ENCODE results near the gene TCHP.
"Not testable (repeated sequence)": the region's sequence is repeated elsewhere in the genome, so short reads cannot be mapped to it uniquely, and the experiment has no call there.

TCHP gene

DNA sequence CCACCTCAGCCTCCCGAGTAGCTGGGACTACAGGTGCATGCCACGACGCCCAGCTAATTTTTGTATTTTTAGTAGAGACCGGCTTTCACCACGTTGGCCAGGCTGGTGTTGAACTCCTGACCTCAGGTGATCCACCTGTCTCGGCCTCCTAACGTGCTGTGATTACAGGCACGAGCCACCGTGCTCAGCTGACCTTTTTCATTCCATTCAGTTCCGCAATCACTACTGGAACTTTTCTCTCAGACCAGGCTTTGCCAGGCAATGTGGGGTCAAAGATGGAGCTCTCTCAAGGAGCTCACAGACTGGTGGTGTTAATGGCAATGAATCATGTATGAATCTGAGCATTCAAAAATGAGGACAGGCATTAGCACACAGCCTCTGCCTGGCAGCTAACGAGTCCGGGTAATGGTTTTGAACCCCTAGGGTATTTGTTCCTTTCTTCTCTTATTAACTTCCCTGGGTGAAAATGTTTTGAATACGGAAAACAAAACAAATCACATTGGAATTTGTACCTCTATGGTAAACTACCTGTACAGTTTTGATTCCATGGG is 9.4 kb upstream of the TCHP start:
- no peak for TF ChIP-seq EZH2phosphoT487 (conservative IDR thresholded peaks at IDR 0.05; ENCODE audit: low read length)
- TF ChIP-seq, protein P1, sequence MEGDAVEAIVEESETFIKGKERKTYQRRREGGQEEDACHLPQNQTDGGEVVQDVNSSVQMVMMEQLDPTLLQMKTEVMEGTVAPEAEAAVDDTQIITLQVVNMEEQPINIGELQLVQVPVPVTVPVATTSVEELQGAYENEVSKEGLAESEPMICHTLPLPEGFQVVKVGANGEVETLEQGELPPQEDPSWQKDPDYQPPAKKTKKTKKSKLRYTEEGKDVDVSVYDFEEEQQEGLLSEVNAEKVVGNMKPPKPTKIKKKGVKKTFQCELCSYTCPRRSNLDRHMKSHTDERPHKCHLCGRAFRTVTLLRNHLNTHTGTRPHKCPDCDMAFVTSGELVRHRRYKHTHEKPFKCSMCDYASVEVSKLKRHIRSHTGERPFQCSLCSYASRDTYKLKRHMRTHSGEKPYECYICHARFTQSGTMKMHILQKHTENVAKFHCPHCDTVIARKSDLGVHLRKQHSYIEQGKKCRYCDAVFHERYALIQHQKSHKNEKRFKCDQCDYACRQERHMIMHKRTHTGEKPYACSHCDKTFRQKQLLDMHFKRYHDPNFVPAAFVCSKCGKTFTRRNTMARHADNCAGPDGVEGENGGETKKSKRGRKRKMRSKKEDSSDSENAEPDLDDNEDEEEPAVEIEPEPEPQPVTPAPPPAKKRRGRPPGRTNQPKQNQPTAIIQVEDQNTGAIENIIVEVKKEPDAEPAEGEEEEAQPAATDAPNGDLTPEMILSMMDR (IDR thresholded peaks at IDR 0.05; ENCODE audit: insufficient read depth, low read length, poor library complexity, severe bottlenecking), result no peak
- Histone ChIP-seq H2AFZ (ENCODE audit: low read depth, low read length, severe bottlenecking) (no peak overlapping the region), H3K79me2 (ENCODE audit: insufficient read depth, low read length) (no peaks in the 10 kb centered on the region), H3K4me3 (ENCODE audit: insufficient read depth, low read length, poor library complexity, severe bottlenecking) (no peak overlapping the region), H3K9me2 (replicated peaks; ENCODE audit: insufficient read depth, low read length) (no peaks in the 10 kb centered on the region), H3K9me3 (ENCODE audit: insufficient read depth, low read length) (no peaks in the 10 kb centered on the region), H3K27me3 (ENCODE audit: low read length) (no peaks in the 10 kb centered on the region), H3K9ac (ENCODE audit: low read length) (no peak overlapping the region), H3K27ac (ENCODE audit: low read depth, low read length) (no peak overlapping the region), H4K20me1 (ENCODE audit: low read depth, low read length) (no peaks in the 10 kb centered on the region), H3K36me3 (ENCODE audit: low read length) (no peaks in the 10 kb centered on the region), H3K4me2 (ENCODE audit: low read depth, low read length, poor library complexity, severe bottlenecking) (no peak overlapping the region), H3F3A (ENCODE audit: insufficient read depth) (no peaks in the 10 kb centered on the region)

DNA sequence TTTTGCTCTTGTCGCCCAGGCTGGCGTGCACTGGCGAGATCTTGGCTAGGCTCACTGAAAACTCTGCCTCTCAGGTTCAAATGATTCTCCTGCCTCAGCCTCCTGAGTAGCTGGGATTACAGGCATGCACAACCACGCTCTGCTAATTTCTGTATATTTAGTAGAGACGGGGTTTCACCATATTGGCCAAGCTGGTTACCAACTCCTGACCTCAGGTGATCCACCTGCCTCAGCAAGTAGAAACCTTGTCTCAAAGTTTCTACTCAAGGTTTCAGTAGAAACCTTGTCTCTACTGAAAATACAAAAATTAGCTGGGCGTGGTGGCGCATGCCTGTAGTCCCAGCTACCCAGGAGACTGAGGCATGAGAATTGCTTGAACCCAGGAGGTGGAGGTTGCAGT is 8.3 kb upstream of the TCHP start:
- H3F3A ChIP-seq (ENCODE audit: insufficient read depth); H4K20me1 ChIP-seq (ENCODE audit: low read depth, low read length); H3K4me3 ChIP-seq (ENCODE audit: insufficient read depth, low read length, poor library complexity, severe bottlenecking); H3K9me2 ChIP-seq (replicated peaks; ENCODE audit: insufficient read depth, low read length); H3K9me3 ChIP-seq (ENCODE audit: insufficient read depth, low read length); H3K79me2 ChIP-seq (ENCODE audit: insufficient read depth, low read length); H3K4me2 ChIP-seq (ENCODE audit: low read depth, low read length, poor library complexity, severe bottlenecking); H3K27ac ChIP-seq (ENCODE audit: low read depth, low read length); H3K27me3 ChIP-seq (ENCODE audit: low read length); H2AFZ ChIP-seq (ENCODE audit: low read depth, low read length, severe bottlenecking); H3K9ac ChIP-seq (ENCODE audit: low read length); H3K36me3 ChIP-seq (ENCODE audit: low read length): not testable (repeated sequence)

DNA sequence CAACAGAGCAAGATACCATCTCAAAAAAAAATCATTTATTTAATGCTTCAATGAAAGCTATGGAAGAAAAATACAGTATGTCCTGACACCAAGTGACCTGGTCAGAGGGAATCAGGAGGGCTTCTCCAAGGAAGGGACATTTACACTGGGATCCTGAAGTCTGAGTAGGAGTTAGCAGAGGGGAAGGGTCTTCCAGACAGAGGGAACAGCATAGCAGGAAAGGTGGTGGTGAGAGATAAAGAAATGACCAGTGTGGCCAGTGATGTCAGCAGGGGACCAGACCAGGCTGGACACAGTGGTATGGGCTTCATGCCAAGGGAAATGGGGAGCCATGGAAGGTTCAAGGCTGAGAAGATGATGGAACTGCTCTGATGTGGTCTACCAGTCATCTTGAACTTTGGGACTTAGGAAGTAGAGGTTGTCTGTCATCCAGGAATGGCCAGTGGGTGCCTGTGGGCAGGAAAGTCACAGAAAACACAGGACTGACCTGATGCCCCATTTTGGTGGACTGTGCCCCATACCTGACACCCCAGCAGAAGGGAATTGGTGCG is 7.8 kb upstream of the TCHP start:
- Histone ChIP-seq H3K4me2 (ENCODE audit: low read depth, low read length, poor library complexity, severe bottlenecking) (no peak overlapping the region), H3K36me3 (ENCODE audit: low read length) (no peaks in the 10 kb centered on the region), H3F3A (ENCODE audit: insufficient read depth) (no peaks in the 10 kb centered on the region), H4K20me1 (ENCODE audit: low read depth, low read length) (no peaks in the 10 kb centered on the region), H3K27ac (ENCODE audit: low read depth, low read length) (no peak overlapping the region), H2AFZ (ENCODE audit: low read depth, low read length, severe bottlenecking) (no peak overlapping the region), H3K9me3 (ENCODE audit: insufficient read depth, low read length) (no peaks in the 10 kb centered on the region), H3K9me2 (replicated peaks; ENCODE audit: insufficient read depth, low read length) (no peaks in the 10 kb centered on the region), H3K79me2 (ENCODE audit: insufficient read depth, low read length) (no peaks in the 10 kb centered on the region), H3K4me3 (ENCODE audit: insufficient read depth, low read length, poor library complexity, severe bottlenecking) (no peak overlapping the region), H3K27me3 (ENCODE audit: low read length) (no peaks in the 10 kb centered on the region), H3K9ac (ENCODE audit: low read length) (no peak overlapping the region)
- no peak for TF ChIP-seq EZH2phosphoT487 (conservative IDR thresholded peaks at IDR 0.05; ENCODE audit: low read length)
- TF ChIP-seq, protein P1 (IDR thresholded peaks at IDR 0.05; ENCODE audit: insufficient read depth, low read length, poor library complexity, severe bottlenecking), result no peak

DNA sequence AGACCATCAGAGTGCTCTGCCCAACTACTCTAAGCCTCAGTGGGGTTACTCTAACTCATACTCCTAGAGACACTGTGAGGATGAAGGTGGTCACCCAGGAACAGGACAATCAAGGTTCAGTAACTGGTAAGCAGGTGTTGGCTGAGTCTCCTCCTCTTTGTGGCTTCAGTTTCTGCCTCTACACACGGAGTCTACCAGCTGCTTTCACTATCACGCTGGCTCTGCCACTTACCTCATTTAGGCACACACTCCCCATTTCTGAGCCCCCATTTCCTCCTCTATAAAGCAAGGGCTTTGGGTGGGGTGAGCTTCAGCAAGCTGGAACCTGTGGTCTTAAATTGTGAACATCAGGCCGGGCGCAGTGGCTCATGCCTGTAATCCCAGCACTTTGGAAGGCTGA is 7.3 kb upstream of the TCHP start:
- H3K27me3 ChIP-seq (ENCODE audit: low read length), result no peaks in the 10 kb centered on the region
- H3K9me2 ChIP-seq (replicated peaks; ENCODE audit: insufficient read depth, low read length), result no peaks in the 10 kb centered on the region
- no peak overlapping the region for H3K4me2 ChIP-seq (ENCODE audit: low read depth, low read length, poor library complexity, severe bottlenecking)
- no peak overlapping the region for H3K4me3 ChIP-seq (ENCODE audit: insufficient read depth, low read length, poor library complexity, severe bottlenecking)
- TF ChIP-seq, protein P1 (IDR thresholded peaks at IDR 0.05; ENCODE audit: insufficient read depth, low read length, poor library complexity, severe bottlenecking), result no peak
- TF ChIP-seq EZH2phosphoT487 (conservative IDR thresholded peaks at IDR 0.05; ENCODE audit: low read length), result no peak
- no peaks in the 10 kb centered on the region for H3K9me3 ChIP-seq (ENCODE audit: insufficient read depth, low read length)
- no peaks in the 10 kb centered on the region for H3K79me2 ChIP-seq (ENCODE audit: insufficient read depth, low read length)
- no peaks in the 10 kb centered on the region for H3F3A ChIP-seq (ENCODE audit: insufficient read depth)
- no peak overlapping the region for H2AFZ ChIP-seq (ENCODE audit: low read depth, low read length, severe bottlenecking)
- no peak overlapping the region for H3K9ac ChIP-seq (ENCODE audit: low read length)
- H3K27ac ChIP-seq (ENCODE audit: low read depth, low read length), result no peak overlapping the region
- H4K20me1 ChIP-seq (ENCODE audit: low read depth, low read length), result no peaks in the 10 kb centered on the region
- no peaks in the 10 kb centered on the region for H3K36me3 ChIP-seq (ENCODE audit: low read length)
